ENCODE measurements around the gene IMMT. TPM values are rescaled to one million over a fixed set of nuclear protein-coding genes. Genes with fewer than 3 reads are reported as not detected.

The IMMT gene
- total and polyA plus RNA-seq, 9 of the 15 experiments (the other 6 are each of a cell fraction or from before 2014, with no cell fraction given): 119 to 294 (median 140) TPM

DNA sequence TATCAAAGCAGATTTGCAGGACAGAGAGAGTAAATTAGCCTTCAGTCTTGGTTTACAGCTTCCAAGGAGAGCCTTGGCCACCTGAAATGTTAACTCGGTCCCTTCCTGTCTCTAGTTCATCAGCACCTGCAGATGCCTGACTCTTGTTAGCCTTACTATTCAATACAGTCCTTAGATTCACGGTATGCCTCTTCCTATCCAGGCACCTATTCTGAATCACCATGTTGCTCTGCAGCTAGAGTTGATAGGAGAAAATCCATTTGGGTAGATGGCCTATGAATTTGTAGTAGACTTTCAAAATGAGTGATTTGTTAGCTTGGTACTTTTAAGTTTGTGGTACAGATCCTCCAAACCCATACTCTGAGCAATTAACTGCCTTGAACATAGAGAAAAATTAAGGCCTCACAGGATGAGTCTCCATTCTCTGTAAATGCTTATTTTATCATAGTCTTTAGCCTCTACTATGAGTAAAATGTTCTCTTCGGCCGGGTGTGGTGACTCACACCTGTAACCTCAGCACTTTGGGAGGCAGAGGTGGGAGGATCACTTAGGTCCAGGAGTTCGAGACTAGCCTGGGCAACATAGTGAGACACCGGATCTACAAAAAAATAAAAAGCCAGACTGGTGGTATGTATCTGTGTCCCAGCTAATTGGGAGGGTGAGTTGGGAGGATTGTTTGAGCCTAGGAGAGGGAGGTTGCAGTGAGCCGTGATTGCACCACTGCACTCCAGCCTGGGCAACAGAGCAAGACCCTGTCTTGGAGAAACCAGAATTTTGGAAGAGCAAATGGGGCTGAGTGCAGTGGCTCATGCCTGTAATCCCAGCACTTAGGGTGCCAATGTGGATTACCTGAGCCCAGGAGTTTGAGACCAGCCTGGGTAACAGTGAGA, 56.3 kb downstream of the IMMT start:
- ChIA-PET POLR2A (interaction anchor here (1.0 to 1.7 kb wide), 4 partner anchors 10 to 56 kb away, joined by 3 to 5 read pairs (median 4); partner anchors contain the start of genes IMMT and PTCD3), CTCF (ENCODE audit: low intra/inter-chr PET ratio) (no interaction called here)
- DNase-seq (ENCODE audit: extremely low read depth in 1 of 4, low spot score in 3 of 4) (no peak), ATAC-seq (no peak), FAIRE-seq (no peak)
- Histone ChIP-seq H3K4me2 (ENCODE audit: insufficient read depth, low read length) (no peak overlapping the region), H3K79me2 (ENCODE audit: control insufficient read depth, insufficient read depth, low read length) (no peaks in the 10 kb centered on the region), H3K4me1 (replicated peaks in 1 of 2; ENCODE audit: control insufficient read depth in 2 of 2, insufficient read depth in 2 of 2, low read length in 2 of 2) (no peaks in the 10 kb centered on the region), H3K27me3 (ENCODE audit: control insufficient read depth in 2 of 2, insufficient read depth in 2 of 2, low read length in 2 of 2) (no peaks in the 10 kb centered on the region), H2AFZ (ENCODE audit: low read depth, low read length) (no peak overlapping the region), H3K9me1 (ENCODE audit: control insufficient read depth, insufficient read depth, low read length) (no peaks in the 10 kb centered on the region), H3K27ac (ENCODE audit: extremely low read depth, low read depth, low read length) (no peak overlapping the region), H4K20me1 (replicated peaks; ENCODE audit: control insufficient read depth, insufficient read depth, low read length) (no peaks in the 10 kb centered on the region), H3K36me3 (ENCODE audit: control insufficient read depth, insufficient read depth, low read length) (peaks cover 95% of the 10 kb centered on the region), H3K9ac (ENCODE audit: insufficient read depth in 1 of 2, low read depth in 2 of 2, low read length in 2 of 2) (no peak overlapping the region), H3K9me3 (replicated peaks; ENCODE audit: control insufficient read depth, insufficient read depth, low read depth, low read length) (no peaks in the 10 kb centered on the region), H3K4me3 (no peak overlapping the region)
- no TSS peak for BruUV-seq (replicated peaks)
- TF ChIP-seq MAFG (tag; conservative IDR thresholded peaks at IDR 0.05) (no peak), ZNF75A (CRISPR knock-in tag; IDR thresholded peaks at IDR 0.05) (no peak), ZNF134 (CRISPR knock-in tag; conservative IDR thresholded peaks at IDR 0.05) (no peak), RBM17 (IDR thresholded peaks at IDR 0.05; ENCODE audit: borderline replicate concordance, low read depth, low read length) (no peak), BCOR (IDR thresholded peaks at IDR 0.05) (no peak), ZNF23 (CRISPR knock-in tag; IDR thresholded peaks at IDR 0.05) (no peak), ZNF121 (CRISPR knock-in tag; conservative IDR thresholded peaks at IDR 0.05) (peak; percentile 30; the same call in 1 of the 2 replicates), ZFP36 (IDR thresholded peaks at IDR 0.05; ENCODE audit: low read depth, low read length, partially characterized antibody) (no peak), POLR2A (conservative IDR thresholded peaks at IDR 0.05) (0 out of 2 replicates have a peak, but pooled peaks have one; percentile 24)
- TF ChIP-seq, protein P1, sequence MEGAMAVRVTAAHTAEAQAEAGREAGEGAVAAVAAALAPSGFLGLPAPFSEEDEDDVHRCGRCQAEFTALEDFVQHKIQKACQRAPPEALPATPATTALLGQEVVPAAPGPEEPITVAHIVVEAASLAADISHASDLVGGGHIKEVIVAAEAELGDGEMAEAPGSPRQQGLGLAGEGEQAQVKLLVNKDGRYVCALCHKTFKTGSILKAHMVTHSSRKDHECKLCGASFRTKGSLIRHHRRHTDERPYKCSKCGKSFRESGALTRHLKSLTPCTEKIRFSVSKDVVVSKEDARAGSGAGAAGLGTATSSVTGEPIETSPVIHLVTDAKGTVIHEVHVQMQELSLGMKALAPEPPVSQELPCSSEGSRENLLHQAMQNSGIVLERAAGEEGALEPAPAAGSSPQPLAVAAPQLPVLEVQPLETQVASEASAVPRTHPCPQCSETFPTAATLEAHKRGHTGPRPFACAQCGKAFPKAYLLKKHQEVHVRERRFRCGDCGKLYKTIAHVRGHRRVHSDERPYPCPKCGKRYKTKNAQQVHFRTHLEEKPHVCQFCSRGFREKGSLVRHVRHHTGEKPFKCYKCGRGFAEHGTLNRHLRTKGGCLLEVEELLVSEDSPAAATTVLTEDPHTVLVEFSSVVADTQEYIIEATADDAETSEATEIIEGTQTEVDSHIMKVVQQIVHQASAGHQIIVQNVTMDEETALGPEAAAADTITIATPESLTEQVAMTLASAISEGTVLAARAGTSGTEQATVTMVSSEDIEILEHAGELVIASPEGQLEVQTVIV (CRISPR knock-in tag; IDR thresholded peaks at IDR 0.05; ENCODE audit: borderline replicate concordance): no peak
- in situ Hi-C loops (cut with MboI): no loop called here
- intact Hi-C loops (cut with micrococcal nuclease): no loop called here
- WGBS (ENCODE audit: insufficient coverage, low coverage, missing lambda C conversion rate): 97% methylated on average over 7 of the region's 7 CpGs

All from K562 (cell line).